Left renal pelvis (tissue), 4 donors: ENCODE results near the gene UBR4. TPM values are rescaled to one million over a fixed set of nuclear protein-coding genes. Genes with fewer than 3 reads are reported as not detected.

Experiments
- DNase-seq, 4 donors: peaks; one replicate each; pipeline ENCODE4 v3.0.0-alpha.2; 2013; ENCODE audit warnings: low read depth in 4 of 4, low spot score in 3 of 4
- polyA plus RNA-seq, 4 donors: library from polyadenylated mRNA; unstranded; fragments of 120-200 nt; gene quantifications; one replicate each; pipeline ENCODE4 v1.2.1, GENCODE V29; 2013; ENCODE audit not compliant: insufficient read length in 4 of 4

UBR4 gene
- polyA plus RNA-seq, 4 donors: 76.8 to 146 (median 119) TPM

GRCh38 chr1:19042675-19043578 is 167.1 kb downstream of the UBR4 start:
- DNase-seq: no peak

DNA sequence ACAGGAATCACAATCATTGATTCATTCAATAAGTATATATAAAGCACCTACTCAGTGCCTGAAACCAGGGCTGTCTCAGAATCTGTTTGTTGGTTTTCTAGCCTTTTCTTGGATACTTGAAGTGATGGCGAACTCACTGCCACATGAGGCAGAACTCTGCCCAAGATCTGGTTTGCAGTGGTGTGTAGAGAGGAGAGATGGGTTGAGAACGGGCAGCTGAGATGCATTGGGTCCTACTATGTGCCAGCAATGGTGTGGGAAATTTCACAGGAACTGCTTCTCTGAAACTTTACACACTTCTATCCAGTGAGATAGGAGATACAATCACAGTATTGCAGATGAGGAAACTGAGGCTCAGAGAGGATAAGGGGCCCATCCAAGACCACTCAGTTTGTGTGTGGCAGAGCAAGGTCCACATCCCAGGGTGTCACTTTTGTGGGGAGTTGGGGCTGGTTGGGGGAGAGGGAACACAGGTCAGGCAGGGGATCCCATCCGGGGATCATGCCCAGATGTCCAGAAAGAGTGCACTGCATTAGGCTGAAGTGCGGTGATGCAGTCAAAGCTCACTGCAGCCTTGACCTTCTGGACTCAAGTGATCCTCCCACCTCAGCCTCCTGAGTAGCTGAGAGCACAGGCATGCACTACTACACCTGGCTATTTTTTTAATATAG is 169.9 kb downstream of the UBR4 start:
- DNase-seq: no peak

DNA sequence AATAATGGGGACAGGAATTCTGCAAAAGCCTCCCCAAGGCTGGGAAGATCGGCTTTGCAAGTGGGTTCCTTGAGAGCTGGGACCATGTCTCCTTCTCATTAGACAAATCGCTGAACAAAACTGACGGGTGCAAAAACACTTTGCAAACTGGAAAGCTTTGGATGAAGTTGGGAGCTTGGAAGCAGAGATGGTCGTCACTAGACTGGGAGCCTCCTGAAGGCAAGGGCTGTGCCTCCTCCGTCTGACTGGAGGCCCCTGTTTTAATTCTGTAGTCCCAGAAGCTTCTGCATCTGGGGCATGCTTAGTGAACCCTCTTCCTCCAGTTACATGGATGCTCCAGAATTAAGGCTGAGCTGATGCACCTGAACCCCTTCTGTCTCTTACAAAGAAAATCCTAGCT is 171.3 kb downstream of the UBR4 start:
- no peak for DNase-seq

GRCh38 chr1:19038096-19038495 is 172.0 kb downstream of the UBR4 start:
- no peak for DNase-seq

DNA sequence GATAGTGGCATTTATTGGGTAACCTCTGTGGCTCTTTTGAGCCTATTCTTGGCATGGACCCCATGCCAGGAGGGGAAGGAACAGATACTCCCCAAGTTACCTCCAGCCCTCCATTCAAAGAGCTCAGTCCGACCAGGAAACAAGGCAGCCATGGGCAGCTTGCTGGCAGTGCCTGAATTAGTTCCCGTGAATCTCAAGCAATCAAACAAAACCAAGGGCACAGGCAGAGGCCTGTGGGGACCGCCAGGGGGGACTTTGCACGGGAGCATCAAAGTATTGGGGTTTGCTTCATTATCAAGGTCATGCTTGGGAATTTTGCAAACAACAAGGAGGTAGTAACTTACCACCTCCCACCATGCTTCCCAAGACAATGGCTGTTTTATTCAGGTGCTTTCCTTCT is 172.4 kb downstream of the UBR4 start:
- no peak for DNase-seq

- DNase-seq: no peak
Measured at GRCh38 chr1:19036813-19037605, 173.1 kb downstream of the UBR4 start.

- no peak for DNase-seq
Measured at GRCh38 chr1:19036041-19036812, 173.8 kb downstream of the UBR4 start.

- no peak for DNase-seq
Measured at GRCh38 chr1:19035377-19036040, 174.6 kb downstream of the UBR4 start.

DNA sequence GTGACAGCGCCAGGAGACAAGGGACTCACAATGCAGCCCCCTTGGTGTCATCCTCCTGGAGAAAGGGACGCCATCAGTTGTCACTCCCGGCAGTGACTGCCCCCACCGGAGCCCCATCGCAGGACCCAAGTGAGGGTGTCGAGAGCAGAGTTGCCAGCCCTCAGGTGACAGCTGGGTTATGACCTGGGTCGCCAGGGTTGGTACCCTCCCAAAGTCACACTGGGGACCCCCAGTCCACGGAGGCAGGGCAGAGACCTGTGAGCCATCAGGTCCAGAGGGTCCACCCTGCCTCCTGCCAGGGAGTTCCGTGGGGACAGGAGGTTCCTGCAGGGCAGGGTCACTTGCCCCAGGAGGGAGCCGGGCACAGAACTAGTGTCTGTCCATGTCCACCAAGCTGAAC is 175.3 kb downstream of the UBR4 start:
- DNase-seq: no peak

DNA sequence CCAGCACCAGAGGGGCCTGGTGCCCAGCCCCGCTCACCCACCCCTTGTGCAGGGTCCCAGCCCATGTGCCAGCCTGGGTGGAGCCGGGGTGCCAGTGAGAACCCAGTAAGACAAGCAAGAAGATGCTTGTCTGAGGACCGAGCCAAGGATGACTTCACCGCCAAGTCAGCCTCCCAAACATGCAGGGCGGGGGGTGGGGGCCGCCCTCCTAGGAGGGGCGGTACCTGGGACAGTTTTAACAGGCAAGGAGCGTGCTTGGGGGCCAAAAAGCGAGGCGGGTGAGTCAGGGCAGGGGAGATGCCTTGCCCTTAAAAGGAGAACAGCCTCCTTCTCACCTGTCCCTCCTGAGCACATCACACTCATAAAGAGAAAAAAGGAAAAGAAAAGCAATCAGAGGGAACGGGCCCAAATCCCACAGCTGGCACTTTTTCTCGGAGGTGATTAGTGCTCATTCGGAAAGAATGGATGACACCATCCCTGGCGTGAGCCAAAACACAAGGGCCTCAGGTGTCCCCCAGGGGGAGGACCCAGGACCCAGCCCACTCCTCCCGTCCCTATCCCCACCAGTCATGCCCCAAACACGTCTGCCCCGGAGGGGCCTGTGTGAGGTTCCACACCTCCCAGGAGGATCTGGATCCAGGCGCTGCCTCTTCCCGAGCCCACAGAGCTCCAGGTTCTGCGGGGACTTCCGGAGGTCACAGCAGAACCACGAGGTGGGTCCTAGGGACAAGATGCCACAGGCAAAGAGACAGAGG is 176.0 kb downstream of the UBR4 start:
- DNase-seq: no peak

DNA sequence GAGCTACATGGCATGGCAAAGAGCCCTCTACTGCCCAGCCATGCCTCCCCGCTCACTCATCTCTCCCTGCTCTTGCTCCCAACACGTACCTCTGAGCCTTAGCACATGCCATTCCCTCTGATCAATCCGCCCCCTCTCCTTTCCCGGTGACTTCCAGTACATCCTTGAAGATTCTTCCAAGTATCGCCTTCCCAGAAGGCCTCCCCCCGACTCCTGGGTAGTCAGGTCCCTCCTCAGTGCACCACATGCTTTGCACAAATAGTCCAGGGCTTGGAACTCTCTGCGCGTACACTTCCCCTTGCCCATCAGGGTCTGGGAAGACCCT is 176.6 kb downstream of the UBR4 start:
- DNase-seq: no peak

- DNase-seq: no peak
Measured at GRCh38 chr1:19032701-19033514, 177.2 kb downstream of the UBR4 start.

GRCh38 chr1:19032413-19032695 is 177.7 kb downstream of the UBR4 start:
- no peak for DNase-seq

GRCh38 chr1:19029191-19030085 is 180.6 kb downstream of the UBR4 start:
- DNase-seq: no peak

GRCh38 chr1:19028546-19029129 is 181.4 kb downstream of the UBR4 start:
- DNase-seq: no peak

GRCh38 chr1:19028110-19028509 is 182.0 kb downstream of the UBR4 start:
- no peak for DNase-seq
